OCI-LY3 (cell line): ENCODE results near the gene BAIAP2L1.

Experiments used
- EZH2phosphoT487 ChIP-seq: fragments of 200-600 bp; shearing (Covaris generic); IDR thresholded peaks from 2 replicates; pipeline ENCODE4 v1.6.1; 2018; ENCODE audit warnings: antibody characterized with exemption, mixed run types, low read depth
- TF ChIP-seq, protein P1 (sequence below): fragments of 200-600, 300-600 bp; sonication (generic); IDR thresholded peaks from 2 replicates; pipeline ENCODE4 v1.5.1; 2014; ENCODE audit warnings: antibody characterized with exemption, low read length, low read depth

DNA sequence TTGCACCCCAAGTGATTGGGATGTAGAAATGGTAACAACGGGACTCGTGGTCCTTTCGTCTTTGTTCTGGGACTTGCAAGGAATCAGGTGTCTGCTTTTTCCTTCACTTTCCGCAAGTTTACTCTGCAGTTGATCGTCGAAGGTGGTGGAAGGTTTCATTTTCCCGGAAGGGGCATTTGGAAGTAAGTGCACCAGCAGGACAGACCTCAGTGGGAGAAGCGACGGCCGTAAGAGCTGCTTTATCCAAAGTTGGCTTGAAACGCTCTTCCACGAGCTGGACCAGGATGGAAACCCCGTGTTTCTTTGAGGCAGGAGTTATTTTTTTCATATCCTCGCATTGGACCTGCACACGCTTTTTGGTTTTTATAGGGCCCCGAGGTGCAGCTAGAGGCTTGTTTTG, 118.2 kb downstream of the BAIAP2L1 start:
- TF ChIP-seq, protein P1, sequence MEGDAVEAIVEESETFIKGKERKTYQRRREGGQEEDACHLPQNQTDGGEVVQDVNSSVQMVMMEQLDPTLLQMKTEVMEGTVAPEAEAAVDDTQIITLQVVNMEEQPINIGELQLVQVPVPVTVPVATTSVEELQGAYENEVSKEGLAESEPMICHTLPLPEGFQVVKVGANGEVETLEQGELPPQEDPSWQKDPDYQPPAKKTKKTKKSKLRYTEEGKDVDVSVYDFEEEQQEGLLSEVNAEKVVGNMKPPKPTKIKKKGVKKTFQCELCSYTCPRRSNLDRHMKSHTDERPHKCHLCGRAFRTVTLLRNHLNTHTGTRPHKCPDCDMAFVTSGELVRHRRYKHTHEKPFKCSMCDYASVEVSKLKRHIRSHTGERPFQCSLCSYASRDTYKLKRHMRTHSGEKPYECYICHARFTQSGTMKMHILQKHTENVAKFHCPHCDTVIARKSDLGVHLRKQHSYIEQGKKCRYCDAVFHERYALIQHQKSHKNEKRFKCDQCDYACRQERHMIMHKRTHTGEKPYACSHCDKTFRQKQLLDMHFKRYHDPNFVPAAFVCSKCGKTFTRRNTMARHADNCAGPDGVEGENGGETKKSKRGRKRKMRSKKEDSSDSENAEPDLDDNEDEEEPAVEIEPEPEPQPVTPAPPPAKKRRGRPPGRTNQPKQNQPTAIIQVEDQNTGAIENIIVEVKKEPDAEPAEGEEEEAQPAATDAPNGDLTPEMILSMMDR: no peak
- no peak for TF ChIP-seq EZH2phosphoT487
